Upper lobe of left lung (tissue), 6 donors: Measurements from ENCODE around the gene DLD. TPM values are rescaled to one million over a fixed set of nuclear protein-coding genes. Genes with fewer than 3 reads are reported as not detected.

Experiments
- ATAC-seq, 2 donors: fragments of 200-7000 bp; cut with Tn5 transposase; one replicate each; pipeline ENCODE4 v1.9.1; 2022; ENCODE audit warnings: mild to moderate bottlenecking in 2 of 2, moderate library complexity in 2 of 2; ENCODE audit not compliant: low FRiP score in 2 of 2
- DNase-seq, 2 donors: peaks; one replicate each; pipeline ENCODE4 v3.0.0-alpha.2; 2019 to 2020
- H3K27ac ChIP-seq, 4 donors: fragments of 200-600 bp; sonication (generic); one replicate each; pipeline ENCODE4 v1.5.1; 2016 to 2019
- H3K27me3 ChIP-seq, 4 donors: fragments of 200-600 bp; sonication (generic); one replicate each; pipeline ENCODE4 v1.5.1; 2017 to 2019
- H3K36me3 ChIP-seq, 4 donors: fragments of 200-600 bp; sonication (generic); one replicate each; pipeline ENCODE4 v1.5.1; 2016 to 2019
- H3K4me1 ChIP-seq, 4 donors: fragments of 200-600 bp; sonication (generic); one replicate each; pipeline ENCODE4 v1.5.1; 2018 to 2019
- H3K4me3 ChIP-seq, 4 donors: fragments of 200-600 bp; sonication (generic); one replicate each; pipeline ENCODE4 v1.5.1; 2017 to 2019; ENCODE audit warnings: mild to moderate bottlenecking in 2 of 4, moderate library complexity in 1 of 4
- H3K9me3 ChIP-seq, 4 donors: fragments of 200-600 bp; sonication (generic); one replicate each; pipeline ENCODE4 v1.5.1; 2018 to 2019
- EP300 ChIP-seq, 4 donors: sonication (generic); formaldehyde crosslinking; IDR thresholded peaks; one replicate each; pipeline ENCODE4 v1.5.1; 2017; ENCODE audit warnings: antibody characterized with exemption in 4 of 4, control low read depth in 2 of 4
- POLR2A ChIP-seq, 4 donors: fragments of 450-650 bp; IDR thresholded peaks; one replicate each; pipeline ENCODE4 v1.5.1; 2016 to 2017; ENCODE audit warnings: antibody characterized with exemption in 4 of 4, mild to moderate bottlenecking in 2 of 4
- POLR2AphosphoS5 ChIP-seq, 2 donors: sonication (generic); formaldehyde crosslinking; IDR thresholded peaks; one replicate each; pipeline ENCODE4 v1.5.1; 2017; ENCODE audit warnings: antibody characterized with exemption in 2 of 2
- WGBS, 2 donors: methylation state at CpG; one replicate each; pipeline ENCODE4 v1.1.5; 2017 to 2018; 5-methylcytosine and 5-hydroxymethylcytosine counted together
- total RNA-seq, 6 donors: library from RNA; depleted of rRNA in 4 of 6; stranded (reverse); fragments of >200 nt in 4 of 6; gene quantifications; one replicate each; pipeline versions ENCODE4 v1.1.0 to v1.2.1, GENCODE V29; 2016 to 2021
- TF ChIP-seq, protein P1 (sequence below), 6 experiments: fragments of 450-650 bp in 4 of 6; fragments of 200-600 bp in 2 of 6; sonication (generic) in 2 of 6; IDR thresholded peaks; one replicate each; pipeline ENCODE4 v1.5.1; 2016 to 2019; ENCODE audit warnings: antibody characterized with exemption in 6 of 6
- donor health status: DM: no; HTN: no; CAD: no; lungs with moderate emphysema.
- donor health status: DM: no; HTN: yes; CAD: no; lungs with severe emphysema.

The DLD gene
- total RNA-seq, 6 donors from 2014 or later: 21.3 to 62.9 (median 52.9) TPM

DNA sequence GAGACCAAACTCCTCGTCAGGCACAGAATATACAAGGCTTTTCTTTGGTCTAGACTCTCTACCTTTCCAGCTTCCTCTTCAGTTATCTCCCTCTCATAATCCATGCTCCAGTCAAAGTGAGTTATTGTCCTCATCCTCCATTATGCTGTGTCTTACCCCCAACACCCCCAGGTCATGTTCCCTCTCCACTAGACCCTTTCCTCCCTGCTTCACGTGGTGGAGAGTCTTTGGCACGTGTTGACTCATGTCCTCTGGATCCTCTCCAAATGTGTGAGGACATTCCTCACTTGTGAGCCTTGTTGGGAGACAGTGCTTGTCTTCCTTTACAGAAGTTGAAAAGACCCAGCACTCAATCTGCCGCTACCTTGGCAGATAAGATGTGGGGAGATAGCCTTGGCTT is 36.0 kb upstream of the DLD start:
- Histone ChIP-seq H3K27me3 (no peaks in the 10 kb centered on the region), H3K36me3 (no peaks in the 10 kb centered on the region), H3K9me3 (no peaks in the 10 kb centered on the region), H3K4me1 (peaks cover 0 to 13% (median 3%) of the 10 kb centered on the region in 4 donors), H3K4me3 (no peak overlapping the region), H3K27ac (no peak overlapping the region)
- DNase-seq (no peak), ATAC-seq (no peak)
- TF ChIP-seq POLR2A (IDR thresholded peaks at IDR 0.05) (no peak), EP300 (IDR thresholded peaks at IDR 0.05) (no peak), POLR2AphosphoS5 (IDR thresholded peaks at IDR 0.05) (no peak)
- TF ChIP-seq, protein P1, sequence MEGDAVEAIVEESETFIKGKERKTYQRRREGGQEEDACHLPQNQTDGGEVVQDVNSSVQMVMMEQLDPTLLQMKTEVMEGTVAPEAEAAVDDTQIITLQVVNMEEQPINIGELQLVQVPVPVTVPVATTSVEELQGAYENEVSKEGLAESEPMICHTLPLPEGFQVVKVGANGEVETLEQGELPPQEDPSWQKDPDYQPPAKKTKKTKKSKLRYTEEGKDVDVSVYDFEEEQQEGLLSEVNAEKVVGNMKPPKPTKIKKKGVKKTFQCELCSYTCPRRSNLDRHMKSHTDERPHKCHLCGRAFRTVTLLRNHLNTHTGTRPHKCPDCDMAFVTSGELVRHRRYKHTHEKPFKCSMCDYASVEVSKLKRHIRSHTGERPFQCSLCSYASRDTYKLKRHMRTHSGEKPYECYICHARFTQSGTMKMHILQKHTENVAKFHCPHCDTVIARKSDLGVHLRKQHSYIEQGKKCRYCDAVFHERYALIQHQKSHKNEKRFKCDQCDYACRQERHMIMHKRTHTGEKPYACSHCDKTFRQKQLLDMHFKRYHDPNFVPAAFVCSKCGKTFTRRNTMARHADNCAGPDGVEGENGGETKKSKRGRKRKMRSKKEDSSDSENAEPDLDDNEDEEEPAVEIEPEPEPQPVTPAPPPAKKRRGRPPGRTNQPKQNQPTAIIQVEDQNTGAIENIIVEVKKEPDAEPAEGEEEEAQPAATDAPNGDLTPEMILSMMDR (IDR thresholded peaks at IDR 0.05): no peak
- 53 to 70% methylated on average over 3 to 4 of the region's 4 CpGs for WGBS, 2 donors

DNA sequence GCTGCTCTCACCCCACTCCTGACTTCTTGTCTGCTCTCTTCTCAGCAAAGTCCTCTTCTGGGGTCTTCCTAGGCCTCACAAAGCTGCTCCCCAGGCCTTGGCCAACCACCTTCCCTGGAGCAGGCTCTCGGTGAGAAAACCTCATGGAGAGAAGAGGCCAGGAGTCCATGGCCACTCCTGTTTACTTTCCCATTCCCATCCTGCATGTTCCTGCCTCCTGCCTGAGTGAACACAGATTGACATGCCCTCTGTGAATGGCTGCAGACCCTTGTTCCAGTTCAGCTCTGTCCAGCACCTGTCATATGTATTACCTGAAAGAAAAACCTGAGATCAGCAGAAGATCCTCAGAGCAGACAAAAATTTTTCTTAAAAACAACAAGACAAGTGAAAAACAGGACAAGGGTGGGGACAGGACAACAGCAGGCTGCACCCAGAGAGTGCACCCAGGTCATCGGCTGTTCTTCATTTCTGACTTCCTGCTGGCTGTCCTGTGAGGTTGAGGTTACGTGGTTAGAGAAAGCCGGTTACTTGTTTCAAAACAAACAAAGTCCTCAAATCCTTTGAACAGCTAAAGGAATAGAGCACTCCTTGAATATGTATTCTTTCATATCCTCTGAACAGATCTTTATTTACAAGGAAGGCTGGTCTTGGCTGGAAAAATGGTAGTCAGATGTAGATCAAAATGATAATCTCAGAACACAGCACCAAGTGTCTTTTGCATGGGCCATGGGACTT is 34.0 kb upstream of the DLD start:
- Histone ChIP-seq H3K4me1 (peaks cover 0 to 13% (median 3%) of the 10 kb centered on the region in 4 donors), H3K9me3 (no peaks in the 10 kb centered on the region), H3K4me3 (no peak overlapping the region), H3K27me3 (no peaks in the 10 kb centered on the region), H3K27ac (no peak overlapping the region), H3K36me3 (no peaks in the 10 kb centered on the region)
- WGBS, 2 donors: 33 to 51% methylated on average over 4 of the region's 4 CpGs
- TF ChIP-seq POLR2A (IDR thresholded peaks at IDR 0.05) (no peak), EP300 (IDR thresholded peaks at IDR 0.05) (no peak), POLR2AphosphoS5 (IDR thresholded peaks at IDR 0.05) (no peak)
- TF ChIP-seq, protein P1 (IDR thresholded peaks at IDR 0.05): no peak
- ATAC-seq (peak in 1 of 2 donors; percentile 16), DNase-seq (no peak)

GRCh38 chr7:107857541-107857912 is 33.5 kb upstream of the DLD start:
- WGBS, 2 donors: 46 to 90% methylated on average over 2 of the region's 2 CpGs
- TF ChIP-seq POLR2AphosphoS5 (IDR thresholded peaks at IDR 0.05) (no peak), EP300 (IDR thresholded peaks at IDR 0.05) (no peak), POLR2A (IDR thresholded peaks at IDR 0.05) (no peak)
- TF ChIP-seq, protein P1 (IDR thresholded peaks at IDR 0.05): no peak

GRCh38 chr7:107858280-107858679 is 32.7 kb upstream of the DLD start:
- Histone ChIP-seq H3K27ac (no peak overlapping the region), H3K27me3 (no peaks in the 10 kb centered on the region), H3K9me3 (no peaks in the 10 kb centered on the region), H3K36me3 (no peaks in the 10 kb centered on the region), H3K4me1 (peaks cover 0 to 13% (median 3%) of the 10 kb centered on the region in 4 donors), H3K4me3 (no peak overlapping the region)
- 70 to 79% methylated on average over 5 of the region's 5 CpGs for WGBS, 2 donors
- no peak for DNase-seq
- TF ChIP-seq POLR2AphosphoS5 (IDR thresholded peaks at IDR 0.05) (no peak), EP300 (IDR thresholded peaks at IDR 0.05) (no peak), POLR2A (IDR thresholded peaks at IDR 0.05) (no peak)
- TF ChIP-seq, protein P1 (IDR thresholded peaks at IDR 0.05): no peak
- ATAC-seq: no peak

More at GRCh38 chr7:107857541-107857912, 33.5 kb upstream of the DLD start:
- H3K27me3 ChIP-seq: no peaks in the 10 kb centered on the region
- no peak for DNase-seq
- no peak overlapping the region for H3K27ac ChIP-seq
- ATAC-seq: no peak
- H3K9me3 ChIP-seq: no peaks in the 10 kb centered on the region
- peaks cover 0 to 13% (median 3%) of the 10 kb centered on the region in 4 donors for H3K4me1 ChIP-seq
- H3K36me3 ChIP-seq: no peaks in the 10 kb centered on the region
- H3K4me3 ChIP-seq: no peak overlapping the region
